Large intestine (tissue), 3 donors: ENCODE data around the gene KCNE4. TPM values are rescaled to one million over a fixed set of nuclear protein-coding genes. Genes with fewer than 3 reads are reported as not detected.

Experiments used
- DNase-seq, 2 donors: peaks; one replicate each; pipeline versions ENCODE4 v3.0.0 to v3.0.0-alpha.2; 2013
- H3K27ac ChIP-seq: one replicate; pipeline ENCODE4 v1.5.1; 2013; ENCODE audit warnings: low read length
- H3K27me3 ChIP-seq: 2 replicates; pipeline ENCODE4 v1.6.1; 2013; ENCODE audit warnings: low read length; ENCODE audit not compliant: control insufficient read depth, insufficient read depth
- H3K36me3 ChIP-seq: 2 replicates; pipeline ENCODE4 v1.6.1; 2013; ENCODE audit warnings: low read length; ENCODE audit not compliant: control insufficient read depth, insufficient read depth
- H3K4me1 ChIP-seq: one replicate; pipeline ENCODE4 v1.6.1; 2013; ENCODE audit warnings: low read length; ENCODE audit not compliant: control insufficient read depth, insufficient read depth
- H3K4me3 ChIP-seq: one replicate; pipeline ENCODE4 v1.5.1; 2013; ENCODE audit warnings: low read length
- H3K9me3 ChIP-seq: one replicate; pipeline ENCODE4 v1.6.1; 2013; ENCODE audit warnings: mild to moderate bottlenecking, low read depth, low read length, moderate library complexity; ENCODE audit not compliant: control insufficient read depth
- WGBS: methylation state at CpG from one replicate; pipeline ENCODE4 v1.1.5; 2013; ENCODE audit warnings: low lambda C conversion rate; ENCODE audit not compliant: insufficient coverage; 5-methylcytosine and 5-hydroxymethylcytosine counted together
- polyA plus RNA-seq: library from polyadenylated mRNA; unstranded; fragments of 120-200 nt; gene quantifications from one replicate; pipeline ENCODE4 v1.2.1, GENCODE V29; 2013

The KCNE4 gene
- polyA plus RNA-seq, 1 donor, result 3.4 TPM

DNA sequence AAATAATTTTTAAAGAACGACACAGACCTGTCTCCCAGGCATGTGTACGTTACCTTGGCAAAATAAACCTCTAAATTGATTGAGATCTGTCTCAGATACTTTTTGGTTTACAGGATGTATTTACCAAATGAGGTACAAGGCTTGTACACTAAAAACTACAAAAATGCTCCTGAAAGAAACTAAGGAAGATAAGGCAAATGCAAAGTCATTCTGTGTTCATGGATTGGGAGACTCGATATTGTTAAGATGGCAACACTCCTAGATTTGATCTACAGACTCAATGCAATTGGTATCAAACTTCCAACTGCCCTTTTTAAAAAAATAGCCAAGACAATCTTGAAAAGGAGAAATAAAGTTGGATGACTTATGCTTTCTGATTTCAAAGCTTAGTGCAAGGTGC lies 11.5 kb upstream of the KCNE4 start:
- no peak overlapping the region for H3K27ac ChIP-seq
- H3K27me3 ChIP-seq, result no peaks in the 10 kb centered on the region
- H3K4me1 ChIP-seq, result no peaks in the 10 kb centered on the region
- no peaks in the 10 kb centered on the region for H3K9me3 ChIP-seq
- no peak overlapping the region for H3K4me3 ChIP-seq
- no peak for DNase-seq
- no peaks in the 10 kb centered on the region for H3K36me3 ChIP-seq
- 88% methylated on average over 2 of the region's 3 CpGs for WGBS

- 60% methylated on average over 1 of the region's 4 CpGs for WGBS
- Histone ChIP-seq H3K9me3 (no peaks in the 10 kb centered on the region), H3K36me3 (no peaks in the 10 kb centered on the region), H3K4me3 (no peak overlapping the region), H3K4me1 (no peaks in the 10 kb centered on the region), H3K27me3 (no peaks in the 10 kb centered on the region), H3K27ac (no peak overlapping the region)
- no peak for DNase-seq
Observed at GRCh38 chr2:223041527-223042109, 10.4 kb upstream of the KCNE4 start.

- no peak for DNase-seq
- no peak overlapping the region for H3K4me3 ChIP-seq
- H3K27ac ChIP-seq, result no peak overlapping the region
- H3K36me3 ChIP-seq, result no peaks in the 10 kb centered on the region
- no peaks in the 10 kb centered on the region for H3K27me3 ChIP-seq
- no peaks in the 10 kb centered on the region for H3K9me3 ChIP-seq
- WGBS, result no CpG with 5 or more reads among the region's 2 CpGs
- H3K4me1 ChIP-seq, result no peaks in the 10 kb centered on the region
Observed at GRCh38 chr2:223042284-223042683, 9.7 kb upstream of the KCNE4 start.

- H3K4me3 ChIP-seq, result no peak overlapping the region
- no CpG with 5 or more reads among the region's 1 CpG for WGBS
- H3K9me3 ChIP-seq, result no peaks in the 10 kb centered on the region
- H3K36me3 ChIP-seq, result no peaks in the 10 kb centered on the region
- no peaks in the 10 kb centered on the region for H3K27me3 ChIP-seq
- no peak overlapping the region for H3K27ac ChIP-seq
- no peak for DNase-seq
- no peaks in the 10 kb centered on the region for H3K4me1 ChIP-seq
Observed at GRCh38 chr2:223042704-223043118, 9.3 kb upstream of the KCNE4 start.

DNA sequence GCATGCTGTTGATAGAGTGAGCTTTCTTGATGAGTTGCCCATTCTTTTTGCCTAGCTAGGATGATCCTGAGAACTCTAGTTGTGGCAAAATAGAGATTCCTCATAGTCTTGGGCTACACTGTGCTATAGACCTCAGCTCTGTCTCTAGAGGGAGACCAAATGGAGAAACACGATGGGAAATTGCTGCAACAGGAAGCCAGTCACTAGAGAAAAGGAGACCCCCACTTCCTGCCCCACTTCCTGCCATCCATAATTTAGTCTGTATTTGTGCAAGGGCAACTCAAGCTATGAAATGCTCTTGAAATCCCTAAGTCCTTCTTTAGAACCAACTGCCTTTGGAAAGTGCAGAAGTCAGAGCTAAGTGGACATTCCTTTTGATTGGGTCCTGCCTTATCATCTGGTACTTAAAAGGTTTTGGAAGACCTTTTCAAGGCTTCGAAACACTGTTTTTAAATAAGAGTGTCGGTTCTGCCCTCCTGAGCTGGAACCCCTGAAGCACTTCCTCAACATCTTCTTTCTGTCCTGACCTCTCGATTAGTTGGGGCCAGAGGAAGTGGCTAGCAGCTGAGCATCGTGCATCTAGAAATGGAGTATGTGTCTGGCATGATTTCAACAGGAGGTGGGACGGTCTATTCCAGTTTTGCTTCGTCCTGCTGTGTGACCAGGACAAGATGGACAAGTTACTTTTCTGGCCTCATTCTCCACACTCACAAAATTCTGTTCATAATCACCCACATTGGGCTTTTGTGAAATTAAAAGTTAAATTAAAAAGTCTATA lies 8.6 kb upstream of the KCNE4 start:
- Histone ChIP-seq H3K27ac (no peak overlapping the region), H3K4me3 (no peak overlapping the region)
- no CpG with 5 or more reads among the region's 7 CpGs for WGBS

DNA sequence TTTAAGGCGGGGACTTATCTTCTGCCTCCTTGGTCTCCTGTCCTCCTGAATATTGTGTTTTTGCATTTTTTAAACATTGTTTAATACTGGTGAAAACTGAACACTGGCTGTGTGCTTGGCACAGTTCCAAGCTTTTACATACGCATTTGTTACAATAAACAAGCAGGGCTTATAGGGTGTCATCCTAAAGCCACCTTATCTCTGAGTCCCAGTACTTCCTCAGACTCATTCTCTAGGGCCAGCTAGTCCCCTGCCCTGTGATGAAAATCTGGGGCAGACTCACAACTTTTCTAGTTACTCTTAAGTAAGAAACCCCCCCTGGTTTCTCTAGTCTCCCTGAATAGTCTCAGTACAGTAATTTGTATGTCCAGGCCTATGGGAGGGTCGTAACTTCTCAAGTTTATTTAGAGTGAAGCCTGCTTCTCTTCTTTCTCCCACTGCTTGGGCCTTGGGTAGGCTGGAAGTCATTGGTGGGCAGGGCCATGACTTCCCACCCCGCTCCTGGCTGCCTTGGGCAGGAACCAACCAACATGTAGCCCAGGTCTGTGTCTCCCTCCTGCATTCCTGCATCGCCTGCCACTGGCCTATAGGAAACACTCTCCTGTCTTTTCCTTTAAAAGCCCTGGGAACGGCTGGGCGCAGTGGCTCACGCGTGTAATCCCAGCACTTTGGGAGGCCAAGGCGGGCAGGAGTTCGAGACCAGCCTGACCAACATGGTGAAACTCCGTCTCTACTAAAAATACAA lies 7.7 kb upstream of the KCNE4 start:
- H3K4me3 ChIP-seq, result no peak overlapping the region
- no peaks in the 10 kb centered on the region for H3K27me3 ChIP-seq
- no peaks in the 10 kb centered on the region for H3K4me1 ChIP-seq
- no peaks in the 10 kb centered on the region for H3K36me3 ChIP-seq
- no CpG with 5 or more reads among the region's 12 CpGs for WGBS
- no peak for DNase-seq
- no peak overlapping the region for H3K27ac ChIP-seq
- no peaks in the 10 kb centered on the region for H3K9me3 ChIP-seq

More for the DNA sequence above, 8.6 kb upstream of the KCNE4 start:
- no peak for DNase-seq
- no peaks in the 10 kb centered on the region for H3K27me3 ChIP-seq
- no peaks in the 10 kb centered on the region for H3K9me3 ChIP-seq
- H3K4me1 ChIP-seq, result no peaks in the 10 kb centered on the region
- H3K36me3 ChIP-seq, result no peaks in the 10 kb centered on the region

DNA sequence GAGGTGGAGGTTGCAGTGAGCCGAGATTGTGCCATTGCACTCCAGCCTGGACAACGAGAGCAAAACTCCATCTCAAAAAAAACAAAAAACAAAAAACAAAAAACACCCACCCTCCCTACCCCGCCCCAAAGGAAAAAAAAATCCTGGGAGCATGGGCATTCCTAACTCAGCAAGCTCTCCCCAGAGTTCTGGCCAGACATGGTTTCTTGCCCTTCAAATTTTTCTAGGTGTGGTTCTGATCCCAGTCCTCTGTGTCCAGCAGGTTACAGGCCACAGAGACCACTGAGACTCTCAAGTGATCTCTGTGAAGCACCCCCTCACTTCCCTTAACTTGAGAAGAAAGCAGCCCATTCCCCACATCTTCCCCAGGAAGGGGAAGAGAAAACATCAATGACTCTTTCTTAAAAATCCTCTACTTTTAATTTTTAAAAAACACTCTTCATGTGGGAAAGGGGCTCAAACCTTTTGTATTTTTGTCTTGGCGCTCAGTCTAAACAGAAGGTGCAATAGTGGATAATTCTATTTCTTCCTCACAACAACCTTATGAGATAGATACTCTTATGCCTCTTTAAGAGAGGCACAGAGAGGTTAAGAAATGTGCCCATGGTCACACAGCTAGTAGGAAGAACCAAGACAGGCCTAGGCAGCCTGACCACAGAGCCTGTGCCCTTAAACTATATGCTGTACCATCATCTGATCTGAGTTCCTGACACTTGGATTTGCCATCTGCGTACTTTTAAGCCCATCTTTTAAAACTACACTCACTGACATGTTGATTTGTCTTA lies 6.9 kb upstream of the KCNE4 start:
- 100% methylated on average over 1 of the region's 5 CpGs for WGBS
- no peaks in the 10 kb centered on the region for H3K4me1 ChIP-seq
- no peak overlapping the region for H3K4me3 ChIP-seq

DNA sequence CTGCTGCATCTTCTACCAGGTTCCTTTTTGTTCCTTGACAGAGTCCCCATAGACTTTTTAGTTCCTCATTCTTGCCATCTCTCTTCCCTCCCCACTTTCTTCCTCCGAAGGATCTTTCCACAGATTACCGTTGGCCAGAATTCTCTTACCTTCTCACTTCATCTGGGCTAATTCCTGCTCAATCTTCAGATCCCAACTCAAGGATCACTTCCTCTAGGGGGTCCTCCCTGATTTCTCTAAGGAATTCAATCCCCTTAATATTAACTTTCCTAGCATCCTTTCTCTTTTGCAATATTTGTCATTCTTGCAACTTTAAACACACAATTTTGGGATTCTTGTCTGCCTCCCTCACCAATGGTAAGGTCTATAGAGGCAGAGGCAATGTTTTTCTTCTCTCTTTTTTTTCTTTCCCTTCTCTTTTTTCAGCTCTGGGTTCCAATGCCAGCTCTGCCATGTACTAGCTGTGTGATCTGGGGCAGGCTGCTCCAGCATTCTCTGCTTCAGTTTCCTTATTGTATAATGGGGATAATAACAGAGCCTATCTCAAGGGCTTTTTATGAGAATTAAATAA lies 5.4 kb upstream of the KCNE4 start:
- Histone ChIP-seq H3K9me3 (no peaks in the 10 kb centered on the region), H3K27me3 (peaks cover 3% of the 10 kb centered on the region), H3K4me3 (no peak overlapping the region), H3K27ac (no peak overlapping the region), H3K4me1 (no peaks in the 10 kb centered on the region), H3K36me3 (no peaks in the 10 kb centered on the region)
- no peak for DNase-seq
- 94% methylated on average over 2 of the region's 2 CpGs for WGBS

More for the DNA sequence above, 6.9 kb upstream of the KCNE4 start:
- Histone ChIP-seq H3K27ac (no peak overlapping the region), H3K9me3 (no peaks in the 10 kb centered on the region), H3K36me3 (no peaks in the 10 kb centered on the region), H3K27me3 (no peaks in the 10 kb centered on the region)
- DNase-seq, result no peak

DNA sequence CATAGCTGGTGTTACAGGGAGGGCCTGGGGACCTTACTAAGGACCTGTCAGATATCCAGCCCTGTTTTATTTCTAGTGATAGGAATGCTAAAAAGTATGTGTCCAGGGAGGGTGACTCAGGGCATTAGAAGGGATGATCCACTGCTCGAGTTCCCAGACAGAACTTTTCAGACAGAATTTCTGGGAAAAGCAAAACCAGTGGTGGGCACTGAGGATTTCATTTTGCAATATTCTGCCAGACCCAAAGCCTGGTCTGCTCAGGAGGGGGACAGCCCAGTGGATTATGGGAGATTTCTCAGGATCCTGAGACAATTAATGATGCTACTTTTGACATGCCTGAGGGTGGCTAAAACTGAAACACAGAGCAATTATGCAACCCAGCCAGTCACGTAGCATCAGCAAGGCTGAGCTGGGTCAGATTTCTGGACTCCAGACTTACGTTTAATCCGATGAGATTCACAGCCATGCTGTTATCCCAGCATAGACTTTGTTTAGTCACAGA lies 4.7 kb upstream of the KCNE4 start:
- no peak overlapping the region for H3K27ac ChIP-seq
- no peak for DNase-seq
- no peaks in the 10 kb centered on the region for H3K4me1 ChIP-seq
- no CpG with 5 or more reads among the region's 4 CpGs for WGBS
- H3K4me3 ChIP-seq, result no peak overlapping the region
- H3K27me3 ChIP-seq, result peaks cover 8% of the 10 kb centered on the region
- no peaks in the 10 kb centered on the region for H3K9me3 ChIP-seq
- no peaks in the 10 kb centered on the region for H3K36me3 ChIP-seq

DNA sequence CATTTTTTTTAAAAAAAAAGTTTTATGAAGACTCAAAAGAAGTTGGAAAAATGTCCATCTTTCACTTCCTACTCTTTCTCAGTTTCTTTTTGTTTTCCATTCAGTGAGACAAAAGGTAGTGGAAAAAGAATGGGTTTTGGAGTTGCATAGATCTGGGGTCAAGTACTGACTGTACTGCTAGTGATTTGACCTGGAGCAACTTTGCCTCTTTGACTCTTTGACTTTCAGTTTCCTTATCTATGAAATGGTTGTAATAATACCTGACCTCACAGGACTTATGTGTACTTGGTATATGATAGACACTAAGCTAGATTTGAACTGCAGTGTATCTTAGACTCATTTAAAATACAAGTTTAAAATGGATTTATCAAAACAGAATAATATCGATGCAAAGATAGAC lies 3.5 kb upstream of the KCNE4 start:
- H3K4me3 ChIP-seq, result no peak overlapping the region
- peaks cover 10% of the 10 kb centered on the region for H3K27me3 ChIP-seq
- no peak for DNase-seq
- H3K4me1 ChIP-seq, result no peaks in the 10 kb centered on the region
- H3K9me3 ChIP-seq, result no peaks in the 10 kb centered on the region
- no peak overlapping the region for H3K27ac ChIP-seq
- H3K36me3 ChIP-seq, result no peaks in the 10 kb centered on the region
- 89% methylated on average over 1 of the region's 1 CpG for WGBS
